ENCODE measurements around the gene ACSL4. TPM values are rescaled to one million over a fixed set of nuclear protein-coding genes. Genes with fewer than 3 reads are reported as not detected.
"Not testable (repeated sequence)": the region's sequence is repeated elsewhere in the genome, so short reads cannot be mapped to it uniquely, and the experiment has no call there.

The ACSL4 gene
- total RNA-seq, 1 donor from 2014 or later, result 41.1 TPM

DNA sequence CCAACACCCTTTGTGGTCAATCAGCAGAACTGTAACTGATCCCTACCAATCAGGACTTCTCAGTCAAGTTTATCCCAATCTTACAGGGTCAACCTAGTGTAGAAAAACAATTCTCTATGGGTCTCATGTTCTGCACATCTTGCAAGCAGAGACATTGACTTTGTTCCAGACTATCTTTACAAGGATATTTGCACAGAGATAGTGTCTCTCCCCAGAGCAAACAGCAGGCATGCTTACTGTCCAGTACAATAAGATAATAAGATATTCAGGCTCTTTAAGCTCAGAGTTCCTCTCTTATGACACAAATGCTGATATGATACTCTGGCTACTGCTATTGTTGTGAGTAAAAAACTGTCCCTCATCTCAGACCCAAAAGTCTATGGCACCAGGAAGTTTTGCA, 53.2 kb downstream of the ACSL4 start:
- no peaks in the 10 kb centered on the region for H3K9me3 ChIP-seq (replicated peaks)
- H3K27me3 ChIP-seq (ENCODE audit: low read depth), result no peaks in the 10 kb centered on the region
- no peak overlapping the region for H3K27ac ChIP-seq (replicated peaks)
- no peak overlapping the region for H3K4me3 ChIP-seq
- H3K4me1 ChIP-seq, result peaks cover 5% of the 10 kb centered on the region
- no peak for DNase-seq
- H3K36me3 ChIP-seq, result no peaks in the 10 kb centered on the region
- TF ChIP-seq, protein P1, sequence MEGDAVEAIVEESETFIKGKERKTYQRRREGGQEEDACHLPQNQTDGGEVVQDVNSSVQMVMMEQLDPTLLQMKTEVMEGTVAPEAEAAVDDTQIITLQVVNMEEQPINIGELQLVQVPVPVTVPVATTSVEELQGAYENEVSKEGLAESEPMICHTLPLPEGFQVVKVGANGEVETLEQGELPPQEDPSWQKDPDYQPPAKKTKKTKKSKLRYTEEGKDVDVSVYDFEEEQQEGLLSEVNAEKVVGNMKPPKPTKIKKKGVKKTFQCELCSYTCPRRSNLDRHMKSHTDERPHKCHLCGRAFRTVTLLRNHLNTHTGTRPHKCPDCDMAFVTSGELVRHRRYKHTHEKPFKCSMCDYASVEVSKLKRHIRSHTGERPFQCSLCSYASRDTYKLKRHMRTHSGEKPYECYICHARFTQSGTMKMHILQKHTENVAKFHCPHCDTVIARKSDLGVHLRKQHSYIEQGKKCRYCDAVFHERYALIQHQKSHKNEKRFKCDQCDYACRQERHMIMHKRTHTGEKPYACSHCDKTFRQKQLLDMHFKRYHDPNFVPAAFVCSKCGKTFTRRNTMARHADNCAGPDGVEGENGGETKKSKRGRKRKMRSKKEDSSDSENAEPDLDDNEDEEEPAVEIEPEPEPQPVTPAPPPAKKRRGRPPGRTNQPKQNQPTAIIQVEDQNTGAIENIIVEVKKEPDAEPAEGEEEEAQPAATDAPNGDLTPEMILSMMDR (IDR thresholded peaks at IDR 0.05; ENCODE audit: borderline replicate concordance), result no peak
- intact Hi-C loops (cut with micrococcal nuclease), result no loop called here

DNA sequence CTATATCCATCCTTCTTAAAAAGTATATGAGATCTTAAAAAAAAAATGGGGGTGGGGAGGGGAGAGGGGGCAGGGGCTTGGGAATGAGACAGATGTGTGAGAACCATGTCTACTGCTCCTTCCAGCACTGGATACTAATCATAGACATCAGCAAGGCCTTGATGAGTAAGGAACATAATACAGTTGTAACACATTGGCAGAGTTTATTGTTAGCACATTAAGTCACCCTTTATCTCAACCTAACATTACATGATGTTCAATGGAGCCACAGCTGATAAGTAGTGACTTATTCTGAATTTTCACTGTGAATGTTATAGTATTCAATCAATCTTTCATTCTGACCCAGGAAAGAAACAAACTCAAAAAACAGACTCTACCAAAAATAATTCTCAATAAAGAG, 60.8 kb downstream of the ACSL4 start:
- Histone ChIP-seq H3K4me3 (no peak overlapping the region), H3K9me3 (replicated peaks) (no peaks in the 10 kb centered on the region), H3K27me3 (ENCODE audit: low read depth) (no peaks in the 10 kb centered on the region), H3K4me1 (no peaks in the 10 kb centered on the region), H3K27ac (replicated peaks) (peak overlapping the region; percentile 38), H3K36me3 (peaks cover 5% of the 10 kb centered on the region)
- no peak for DNase-seq
- TF ChIP-seq, protein P1 (IDR thresholded peaks at IDR 0.05; ENCODE audit: borderline replicate concordance), result no peak
- intact Hi-C loops (cut with micrococcal nuclease), result no loop called here

DNA sequence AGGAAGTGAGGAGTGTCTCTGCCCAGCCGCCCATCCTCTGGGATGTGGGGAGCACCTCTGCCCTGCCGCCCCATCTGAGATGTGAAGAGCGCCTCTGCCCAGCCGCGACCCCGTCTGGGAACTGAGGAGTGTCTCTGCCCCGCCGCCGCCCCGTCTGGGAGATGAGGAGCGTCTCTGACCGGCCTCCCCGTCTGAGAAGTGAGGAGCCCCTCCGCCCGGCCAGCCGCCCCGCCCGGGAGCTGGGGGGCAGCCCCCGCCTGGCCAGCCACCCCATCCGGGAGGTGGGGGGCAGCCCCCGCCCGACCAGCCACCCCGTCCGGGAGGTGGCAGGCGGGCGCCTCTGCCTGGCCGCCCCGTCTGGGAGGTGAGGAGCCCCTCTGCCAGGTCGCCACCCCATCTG, 61.9 kb downstream of the ACSL4 start:
- H3K27ac ChIP-seq (replicated peaks); H3K9me3 ChIP-seq (replicated peaks); H3K4me3 ChIP-seq; H3K27me3 ChIP-seq (ENCODE audit: low read depth); H3K36me3 ChIP-seq; DNase-seq; H3K4me1 ChIP-seq; intact Hi-C loops (cut with micrococcal nuclease): not testable (repeated sequence)

DNA sequence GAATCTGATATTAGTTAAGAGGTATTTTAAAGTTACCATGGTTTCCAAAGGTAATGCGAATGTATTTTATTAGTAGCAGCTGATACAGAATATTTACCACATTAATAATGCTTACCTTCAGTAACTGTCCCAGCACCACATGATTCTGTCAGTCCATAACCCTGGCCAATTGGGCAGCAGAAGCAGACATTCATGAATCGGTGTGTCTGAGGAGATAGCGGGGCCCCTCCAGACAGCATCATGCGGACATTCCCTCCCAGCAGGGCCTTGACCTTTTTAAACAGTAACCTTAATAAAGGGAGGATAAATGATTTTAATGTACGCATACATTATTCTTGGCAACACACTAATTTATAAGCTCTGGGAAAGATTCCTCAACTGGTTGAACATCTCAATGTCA, 65.1 kb downstream of the ACSL4 start:
- no peaks in the 10 kb centered on the region for H3K4me1 ChIP-seq
- no peaks in the 10 kb centered on the region for H3K27me3 ChIP-seq (ENCODE audit: low read depth)
- no peaks in the 10 kb centered on the region for H3K9me3 ChIP-seq (replicated peaks)
- intact Hi-C loops (cut with micrococcal nuclease), result no loop called here
- H3K36me3 ChIP-seq, result peaks cover 28% of the 10 kb centered on the region
- H3K27ac ChIP-seq (replicated peaks), result no peak overlapping the region
- no peak for DNase-seq
- TF ChIP-seq, protein P1 (IDR thresholded peaks at IDR 0.05; ENCODE audit: borderline replicate concordance), result no peak
- no peak overlapping the region for H3K4me3 ChIP-seq

DNA sequence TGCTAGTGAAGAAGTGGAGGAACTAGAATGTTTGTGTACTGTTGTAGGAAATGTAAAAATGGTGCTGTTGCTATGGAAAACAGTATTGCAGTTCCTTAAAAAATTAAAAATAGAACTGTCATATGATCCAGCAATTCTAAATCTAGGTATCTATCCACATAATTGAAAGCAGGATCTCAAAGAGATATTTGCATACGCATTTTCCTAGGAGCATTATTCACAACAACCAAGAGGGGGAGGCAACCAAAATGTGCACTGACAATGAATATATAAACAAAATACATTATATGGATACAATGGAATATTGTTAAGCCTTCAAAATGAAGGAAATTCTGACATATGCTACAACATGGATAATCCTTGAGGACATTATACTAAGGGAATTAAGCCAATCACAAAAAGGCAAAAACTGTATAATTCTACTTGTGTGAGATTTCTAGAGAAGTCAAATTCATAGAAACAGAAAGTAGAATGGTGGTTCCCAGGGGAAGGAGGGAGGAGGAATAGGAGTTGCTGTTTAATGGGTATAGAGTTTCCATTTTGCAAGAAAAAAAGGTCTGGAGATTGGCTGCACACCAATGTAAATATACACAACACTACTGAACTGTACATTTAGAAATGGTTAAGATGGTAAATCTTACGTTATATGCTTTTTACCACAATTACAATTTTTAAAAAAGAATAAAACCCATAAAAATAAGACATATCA, 72.5 kb downstream of the ACSL4 start:
- DNase-seq, result no peak
- no peaks in the 10 kb centered on the region for H3K27me3 ChIP-seq (ENCODE audit: low read depth)
- TF ChIP-seq, protein P1 (IDR thresholded peaks at IDR 0.05; ENCODE audit: borderline replicate concordance), result no peak
- intact Hi-C loops (cut with micrococcal nuclease), result no loop called here
- no peak overlapping the region for H3K27ac ChIP-seq (replicated peaks)
- H3K4me3 ChIP-seq, result no peak overlapping the region
- H3K36me3 ChIP-seq, result peaks cover 43% of the 10 kb centered on the region
- H3K4me1 ChIP-seq, result no peaks in the 10 kb centered on the region
- H3K9me3 ChIP-seq (replicated peaks), result no peaks in the 10 kb centered on the region

DNA sequence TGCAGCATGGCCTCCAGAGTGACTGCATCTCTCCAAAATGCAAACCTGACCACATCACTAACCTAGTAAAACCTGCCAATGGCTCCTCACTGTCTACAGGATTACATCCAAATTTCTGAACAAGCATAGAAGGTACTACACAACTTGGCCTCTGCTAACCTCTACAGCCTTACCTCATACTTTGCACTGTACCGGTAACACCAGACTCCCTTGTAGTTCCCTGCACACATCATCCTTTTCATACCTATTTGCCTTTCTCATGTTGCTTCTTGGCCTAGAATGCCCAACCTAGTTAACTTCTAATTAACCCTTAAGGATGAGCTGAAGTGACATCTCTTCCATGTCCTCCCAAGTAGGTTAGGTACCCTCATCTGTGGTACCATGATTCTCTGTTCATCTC, 74.7 kb downstream of the ACSL4 start:
- Histone ChIP-seq H3K27ac (replicated peaks) (no peak overlapping the region), H3K4me1 (no peaks in the 10 kb centered on the region), H3K36me3 (peaks cover 26% of the 10 kb centered on the region), H3K27me3 (ENCODE audit: low read depth) (no peaks in the 10 kb centered on the region), H3K9me3 (replicated peaks) (no peaks in the 10 kb centered on the region), H3K4me3 (no peak overlapping the region)
- intact Hi-C loops (cut with micrococcal nuclease), result no loop called here
- DNase-seq, result no peak
- TF ChIP-seq, protein P1 (IDR thresholded peaks at IDR 0.05; ENCODE audit: borderline replicate concordance), result no peak

DNA sequence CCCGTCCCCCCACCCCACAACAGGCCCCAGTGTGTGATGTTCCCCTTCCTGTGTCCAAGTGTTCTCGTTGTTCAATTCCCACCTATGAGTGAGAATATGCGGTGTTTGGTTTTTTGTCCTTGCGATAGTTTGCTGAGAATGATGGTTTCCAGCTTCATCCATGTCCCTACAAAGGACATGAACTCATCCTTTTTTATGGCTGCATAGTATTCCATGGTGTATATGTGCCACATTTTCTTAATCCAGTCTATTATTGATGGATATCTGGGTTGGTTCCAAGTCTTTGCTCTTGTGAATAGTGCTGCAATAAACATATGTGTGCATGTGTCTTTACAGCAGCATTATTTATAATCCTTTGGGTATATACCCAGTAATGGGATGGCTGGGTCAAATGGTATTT, 75.7 kb downstream of the ACSL4 start:
- H3K27me3 ChIP-seq (ENCODE audit: low read depth); DNase-seq; intact Hi-C loops (cut with micrococcal nuclease); H3K4me3 ChIP-seq; H3K9me3 ChIP-seq (replicated peaks); H3K4me1 ChIP-seq; H3K27ac ChIP-seq (replicated peaks): not testable (repeated sequence)
- H3K36me3 ChIP-seq, result peaks cover 21% of the 10 kb centered on the region

Data from left ventricle myocardium inferior (tissue), 1 donor.